ENCODE results near the gene ATP8A2.
A peak's percentile ranks its signal among the peaks of the same experiment; 100 is the strongest.

ATP8A2 gene

GRCh38 chr13:25981060-25981459 lies 609.3 kb downstream of the ATP8A2 start:
- DNase-seq = peak in 1 of 2 donors; percentile 4

GRCh38 chr13:25982907-25983306 lies 611.1 kb downstream of the ATP8A2 start:
- no peak for DNase-seq

DNA sequence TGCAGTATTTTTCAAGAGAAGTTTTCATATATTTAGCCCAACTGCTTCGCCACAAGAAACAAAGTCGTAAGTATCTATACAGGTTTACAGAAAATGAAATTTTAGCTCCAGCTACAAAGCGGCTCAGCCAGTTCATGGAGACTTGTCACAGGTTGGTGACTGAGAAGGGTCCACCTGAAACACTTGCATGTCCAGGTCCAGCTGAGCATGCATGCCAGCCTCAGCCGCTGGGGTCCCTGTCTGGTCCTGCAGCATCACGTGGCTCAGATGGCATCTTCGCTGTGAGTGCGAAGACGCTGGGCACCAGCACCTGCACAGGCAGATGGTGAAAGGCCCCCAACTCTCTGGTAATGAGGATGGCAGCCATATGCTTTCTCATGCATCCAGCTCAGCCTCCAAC lies 616.2 kb downstream of the ATP8A2 start:
- no peak for DNase-seq

- DNase-seq = no peak
Observed at GRCh38 chr13:25988661-25989060, 616.9 kb downstream of the ATP8A2 start.

DNA sequence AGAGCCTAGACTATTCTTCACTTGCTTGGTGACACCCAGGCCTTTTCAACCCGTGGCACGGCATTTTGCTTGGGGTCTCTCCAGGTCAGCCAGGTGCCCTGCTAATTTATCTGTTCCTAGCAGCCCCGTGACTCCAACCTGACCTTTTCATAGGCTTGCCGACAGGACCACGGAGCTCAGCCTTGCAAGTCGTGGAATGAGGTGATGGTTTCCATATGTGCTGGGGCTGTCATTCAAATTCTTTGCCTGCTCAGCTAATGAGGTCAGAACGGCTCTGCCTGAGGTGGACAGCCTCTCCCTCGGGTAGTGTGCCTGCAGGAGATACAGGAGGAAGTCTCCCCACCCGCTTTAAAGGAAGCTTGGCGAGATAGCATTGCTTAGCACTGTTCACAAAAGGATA lies 619.0 kb downstream of the ATP8A2 start:
- no peak for DNase-seq

- DNase-seq = no peak
Observed at GRCh38 chr13:25992076-25992475, 620.3 kb downstream of the ATP8A2 start.

- no peak for DNase-seq
Observed at GRCh38 chr13:26007261-26008125, 635.7 kb downstream of the ATP8A2 start.

GRCh38 chr13:26010487-26011207 lies 638.9 kb downstream of the ATP8A2 start:
- DNase-seq = no peak

- DNase-seq = no peak
Observed at GRCh38 chr13:26011208-26011573, 639.4 kb downstream of the ATP8A2 start.

- peak in 1 of 2 donors; percentile 34 for DNase-seq
Observed at GRCh38 chr13:26011996-26012821, 640.4 kb downstream of the ATP8A2 start.

- no peak for DNase-seq
Observed at GRCh38 chr13:26012995-26013394, 641.2 kb downstream of the ATP8A2 start.

DNA sequence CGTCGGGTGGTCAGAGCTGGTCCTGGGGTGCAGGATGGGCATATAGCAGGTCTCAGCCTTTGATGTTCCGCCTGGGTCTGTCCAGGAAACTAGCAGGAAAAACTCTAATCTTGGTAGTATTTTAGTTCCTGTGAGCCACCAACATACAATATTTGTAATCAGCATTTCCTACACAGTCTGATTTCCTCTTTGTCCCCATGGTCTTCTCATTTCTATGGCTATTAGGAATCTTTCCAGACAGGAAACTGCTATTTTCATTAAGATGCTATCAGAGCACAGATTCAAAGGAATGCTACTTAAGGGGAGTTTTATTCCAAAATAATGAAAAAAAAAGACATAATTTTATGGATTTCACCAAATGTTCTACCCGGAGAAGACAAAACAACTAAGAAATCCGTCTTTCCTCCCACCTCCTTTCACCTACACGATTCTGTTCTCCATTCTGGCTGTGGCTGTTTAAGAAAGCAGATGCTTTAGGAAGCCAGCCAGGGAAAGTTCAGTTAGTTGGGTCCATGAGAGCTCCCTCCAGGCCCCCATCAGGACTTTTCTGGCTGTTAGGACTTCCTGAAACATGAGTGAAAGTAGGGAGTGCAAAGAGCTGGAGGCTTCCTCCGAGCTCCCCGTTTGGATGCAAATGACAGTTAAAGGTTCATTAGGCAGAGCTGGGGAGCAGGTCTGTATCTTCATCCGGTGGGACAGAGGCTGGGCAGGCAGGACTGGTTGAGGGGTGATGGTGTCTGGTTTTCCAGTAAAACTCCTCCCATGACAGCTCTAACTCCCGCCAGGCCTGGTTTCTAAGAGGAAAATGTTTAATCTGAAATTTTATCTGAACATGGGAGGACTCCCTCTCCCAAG lies 643.7 kb downstream of the ATP8A2 start:
- DNase-seq = no peak

DNA sequence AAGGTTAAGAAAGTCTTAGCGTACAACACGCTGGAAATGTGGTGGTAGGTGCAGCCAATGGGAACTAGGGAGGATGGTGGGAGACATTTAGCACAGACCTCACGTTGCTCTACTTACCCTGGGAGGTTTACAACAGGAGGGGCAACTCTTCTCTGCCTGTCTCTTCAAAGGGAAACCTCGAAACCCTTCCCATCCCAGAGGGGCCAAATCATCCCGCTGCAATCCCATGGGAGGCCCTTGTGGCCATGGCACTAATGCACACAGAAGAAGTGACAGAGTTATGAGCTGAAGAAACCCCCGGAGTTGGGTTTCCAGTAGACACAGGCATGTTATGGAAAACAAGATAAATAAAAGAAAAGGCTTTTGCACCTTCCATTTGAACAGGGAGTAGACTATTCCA lies 644.4 kb downstream of the ATP8A2 start:
- no peak for DNase-seq

- DNase-seq = no peak
Observed at GRCh38 chr13:26017196-26017921, 645.6 kb downstream of the ATP8A2 start.

DNA sequence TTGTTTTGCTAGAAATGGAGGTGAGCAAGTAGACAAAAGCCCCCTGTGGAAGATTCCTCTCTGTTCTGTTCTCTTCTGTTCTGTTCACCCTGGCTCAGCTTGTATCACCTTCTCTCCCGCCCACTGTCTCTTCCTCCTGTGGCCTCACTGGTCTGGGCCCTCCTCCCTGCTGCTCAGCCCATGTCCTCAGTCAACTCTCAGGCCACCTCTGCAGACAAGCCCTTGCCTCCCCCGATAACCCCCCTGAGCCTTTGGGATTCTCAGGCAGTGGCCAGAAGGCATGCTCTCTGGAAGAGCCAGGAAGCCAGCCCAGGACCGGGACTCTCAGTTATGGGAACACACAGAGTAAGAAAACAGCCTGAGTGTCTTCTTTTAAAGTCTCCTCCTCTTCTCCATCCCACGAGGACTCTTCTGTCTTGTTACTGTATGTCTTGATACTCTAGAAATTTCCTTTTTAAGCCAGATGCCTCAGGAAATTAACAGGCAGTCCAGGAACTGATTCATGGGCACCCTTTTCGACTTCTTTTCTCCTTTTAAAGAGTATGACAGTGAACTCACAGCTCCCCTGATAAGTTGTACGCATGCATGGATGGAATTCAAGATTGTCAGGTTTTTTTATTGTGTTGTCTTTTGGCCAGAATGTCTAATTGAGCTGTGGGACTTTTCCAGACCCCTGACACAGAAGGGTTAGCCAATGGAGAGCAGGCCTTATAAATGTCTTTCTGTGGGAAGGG lies 646.3 kb downstream of the ATP8A2 start:
- no peak for DNase-seq

DNA sequence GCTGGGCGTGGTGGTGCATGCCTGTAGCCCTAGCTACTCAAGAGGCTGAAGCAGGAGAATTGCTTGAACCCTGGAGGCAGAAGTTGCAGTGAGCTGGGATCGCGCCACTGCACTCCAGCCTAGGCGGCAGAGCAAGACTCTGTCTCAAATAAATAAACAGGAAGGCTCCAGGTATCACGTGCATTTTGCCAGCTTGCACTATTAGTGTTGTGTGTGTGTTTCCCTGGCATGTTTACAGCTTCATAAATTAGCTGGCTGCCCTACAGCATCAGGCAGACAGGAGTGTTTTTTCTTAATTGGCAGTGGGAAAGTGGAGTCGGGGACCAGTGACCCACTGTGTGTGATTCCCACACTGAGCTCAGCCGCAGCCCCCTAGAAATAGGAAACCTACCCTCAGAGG lies 647.5 kb downstream of the ATP8A2 start:
- DNase-seq = no peak

DNA sequence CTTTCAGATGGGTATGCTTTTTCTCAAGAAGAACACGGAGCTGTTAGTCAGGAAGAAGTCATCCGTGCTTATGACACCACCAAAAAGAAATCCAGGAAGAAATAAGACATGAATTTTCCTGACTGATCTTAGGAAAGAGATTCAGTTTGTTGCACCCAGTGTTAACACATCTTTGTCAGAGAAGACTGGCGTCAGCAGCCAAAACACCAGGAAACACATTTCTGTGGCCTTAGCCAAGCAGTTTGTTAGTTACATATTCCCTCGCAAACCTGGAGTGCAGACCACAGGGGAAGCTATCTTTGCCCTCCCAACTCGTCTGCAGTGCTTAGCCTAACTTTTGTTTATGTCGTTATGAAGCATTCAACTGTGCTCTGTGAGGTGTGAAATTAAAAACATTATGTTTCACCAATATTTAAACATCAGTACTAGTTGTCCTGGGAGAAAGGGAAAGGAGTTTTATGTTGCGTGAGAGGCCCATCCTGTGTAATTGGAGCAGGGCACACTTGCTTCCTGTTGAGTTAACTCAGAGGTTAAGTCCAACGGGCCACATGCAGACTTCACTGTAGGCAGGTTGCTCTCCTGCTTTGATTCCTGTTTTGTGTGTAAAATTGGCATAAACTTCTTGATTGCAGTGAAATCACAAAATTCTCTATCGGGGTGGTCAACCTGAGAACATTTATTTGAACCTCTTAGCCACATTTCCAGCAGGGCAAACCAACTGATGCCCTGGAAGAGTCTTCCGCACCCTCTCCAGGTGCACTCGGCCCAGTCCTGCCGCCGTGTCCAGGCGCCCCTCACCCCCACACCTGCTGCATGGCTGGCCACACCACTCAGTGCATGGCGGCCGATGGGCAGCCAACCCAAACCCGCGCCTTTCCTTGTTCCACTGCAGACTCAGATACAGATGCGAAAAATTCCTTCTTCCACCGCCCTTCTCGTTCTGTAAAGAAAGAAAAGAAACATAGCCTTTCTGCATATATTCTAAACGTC lies 648.4 kb downstream of the ATP8A2 start:
- DNase-seq = no peak

- DNase-seq = no peak
Observed at GRCh38 chr13:26020891-26021290, 649.1 kb downstream of the ATP8A2 start.

- DNase-seq = no peak
Observed at GRCh38 chr13:26021516-26021915, 649.7 kb downstream of the ATP8A2 start.
